Uterus (tissue), 2 donors: ENCODE measurements around the gene LDB1.

Source experiments
- CTCF ChIP-seq, 4 experiments: fragments of 200-600 bp in 2 of 4; fragments of 450-650 bp in 2 of 4; sonication (generic) in 2 of 4; IDR thresholded peaks; one replicate each; pipeline ENCODE4 v1.5.1; 2016 to 2019; ENCODE audit warnings: antibody characterized with exemption in 4 of 4, mild to moderate bottlenecking in 2 of 4, moderate library complexity in 1 of 4
- POLR2A ChIP-seq, 2 donors: fragments of 450-650 bp; IDR thresholded peaks; one replicate each; pipeline ENCODE4 v1.6.1; 2016; ENCODE audit warnings: antibody characterized with exemption in 2 of 2, mild to moderate bottlenecking in 1 of 2, moderate library complexity in 1 of 2

GRCh38 chr10:102159051-102159597 is 39.0 kb upstream of the LDB1 start:
- TF ChIP-seq CTCF (IDR thresholded peaks at IDR 0.05) (no peak), POLR2A (IDR thresholded peaks at IDR 0.05) (no peak)
